Prostate gland (tissue), 2 donors: ENCODE results near the gene HS6ST2. TPM values are rescaled to one million over a fixed set of nuclear protein-coding genes. Genes with fewer than 3 reads are reported as not detected.

Source experiments
- DNase-seq: peaks from one replicate; pipeline ENCODE4 v3.0.0-alpha.2; 2019; ENCODE audit warnings: low spot score
- H3K27ac ChIP-seq, 2 donors: fragments of 200-600 bp; sonication (generic); 2 replicates each; pipeline ENCODE4 v1.5.1; 2017 to 2019
- H3K27me3 ChIP-seq: fragments of 200-600 bp; sonication (generic); replicated peaks from 2 replicates; pipeline ENCODE4 v1.5.1; 2019; ENCODE audit not compliant: insufficient read depth
- H3K36me3 ChIP-seq, 2 donors: fragments of 200-600 bp; sonication (generic); 1 replicate in 1 of 2; 2 replicates in 1 of 2; pipeline versions ENCODE4 v1.5.1 to v1.8.1; 2017 to 2019
- H3K4me1 ChIP-seq: fragments of 200-600 bp; sonication (generic); replicated peaks from 2 replicates; pipeline ENCODE4 v1.5.1; 2019
- H3K4me3 ChIP-seq, 2 donors: fragments of 200-600 bp; sonication (generic); 2 replicates each; pipeline ENCODE4 v1.5.1; 2017 to 2019
- H3K9me3 ChIP-seq: fragments of 200-600 bp; sonication (generic); 2 replicates; pipeline ENCODE4 v1.5.1; 2017
- POLR2A ChIP-seq: fragments of 450-650 bp; IDR thresholded peaks from one replicate; pipeline ENCODE4 v1.6.1; 2016; ENCODE audit warnings: antibody characterized with exemption, mild to moderate bottlenecking
- POLR2AphosphoS5 ChIP-seq: sonication (generic); formaldehyde crosslinking; IDR thresholded peaks from one replicate; pipeline ENCODE4 v1.6.1; 2017; ENCODE audit warnings: antibody characterized with exemption
- WGBS: methylation state at CpG from one replicate; pipeline ENCODE4 v1.1.5; 2018; 5-methylcytosine and 5-hydroxymethylcytosine counted together
- intact Hi-C: fragments of 100-400 bp; cut with DNase I; formaldehyde crosslinking; loops from one replicate; pipeline ENCODE4 v1.14.2; 2022
- total RNA-seq, 2 donors: library from RNA; depleted of rRNA; stranded (reverse); fragments of >200 nt; gene quantifications; one replicate each; pipeline ENCODE4 v1.1.0, GENCODE V29; 2016
- TF ChIP-seq, protein P1 (sequence below), 4 experiments: fragments of 200-600 bp in 2 of 4; fragments of 450-650 bp in 2 of 4; sonication (generic) in 2 of 4; IDR thresholded peaks; 1 replicate in 3 of 4; 2 replicates in 1 of 4; pipeline ENCODE4 v1.5.1; 2016 to 2019; ENCODE audit warnings: antibody characterized with exemption in 4 of 4, mild to moderate bottlenecking in 2 of 4, moderate library complexity in 2 of 4

The HS6ST2 gene
- total RNA-seq, 2 donors from 2014 or later = 1.1 to 6.1 TPM

GRCh38 chrX:132704769-132705168 is 253.7 kb downstream of the HS6ST2 start:
- Histone ChIP-seq H3K9me3 (no peaks in the 10 kb centered on the region), H3K4me3 (no peak overlapping the region), H3K4me1 (no peaks in the 10 kb centered on the region), H3K36me3 (no peaks in the 10 kb centered on the region), H3K27me3 (no peaks in the 10 kb centered on the region), H3K27ac (no peak overlapping the region)
- 93% methylated on average over 2 of the region's 2 CpGs for WGBS
- no peak for DNase-seq
- intact Hi-C loops = no loop called here
- TF ChIP-seq POLR2A (no peak), POLR2AphosphoS5 (no peak)
- TF ChIP-seq, protein P1, sequence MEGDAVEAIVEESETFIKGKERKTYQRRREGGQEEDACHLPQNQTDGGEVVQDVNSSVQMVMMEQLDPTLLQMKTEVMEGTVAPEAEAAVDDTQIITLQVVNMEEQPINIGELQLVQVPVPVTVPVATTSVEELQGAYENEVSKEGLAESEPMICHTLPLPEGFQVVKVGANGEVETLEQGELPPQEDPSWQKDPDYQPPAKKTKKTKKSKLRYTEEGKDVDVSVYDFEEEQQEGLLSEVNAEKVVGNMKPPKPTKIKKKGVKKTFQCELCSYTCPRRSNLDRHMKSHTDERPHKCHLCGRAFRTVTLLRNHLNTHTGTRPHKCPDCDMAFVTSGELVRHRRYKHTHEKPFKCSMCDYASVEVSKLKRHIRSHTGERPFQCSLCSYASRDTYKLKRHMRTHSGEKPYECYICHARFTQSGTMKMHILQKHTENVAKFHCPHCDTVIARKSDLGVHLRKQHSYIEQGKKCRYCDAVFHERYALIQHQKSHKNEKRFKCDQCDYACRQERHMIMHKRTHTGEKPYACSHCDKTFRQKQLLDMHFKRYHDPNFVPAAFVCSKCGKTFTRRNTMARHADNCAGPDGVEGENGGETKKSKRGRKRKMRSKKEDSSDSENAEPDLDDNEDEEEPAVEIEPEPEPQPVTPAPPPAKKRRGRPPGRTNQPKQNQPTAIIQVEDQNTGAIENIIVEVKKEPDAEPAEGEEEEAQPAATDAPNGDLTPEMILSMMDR (IDR thresholded peaks at IDR 0.05) = no peak

DNA sequence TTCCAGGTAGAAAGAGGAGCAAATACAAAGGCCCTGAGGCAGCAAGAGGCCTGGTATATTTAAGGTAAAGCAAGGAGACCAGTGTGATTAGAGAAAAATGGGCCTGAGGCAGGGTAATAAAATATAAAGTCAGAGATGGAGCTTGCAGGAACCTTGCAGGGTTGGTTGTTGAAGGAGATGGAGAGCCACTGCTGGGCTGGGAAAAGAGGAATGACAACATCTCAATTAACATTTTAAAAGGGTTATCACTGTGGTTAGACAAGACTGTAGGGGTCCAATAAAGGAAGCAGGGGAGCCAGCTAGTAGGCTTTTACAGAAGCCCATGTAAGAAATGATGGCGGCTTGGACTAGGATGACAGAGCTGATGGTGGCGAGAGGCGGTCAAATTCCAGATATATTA is 264.0 kb downstream of the HS6ST2 start:
- no peak for DNase-seq
- Histone ChIP-seq H3K4me3 (no peak overlapping the region), H3K27ac (no peak overlapping the region), H3K36me3 (no peaks in the 10 kb centered on the region), H3K4me1 (no peaks in the 10 kb centered on the region), H3K27me3 (no peaks in the 10 kb centered on the region), H3K9me3 (no peaks in the 10 kb centered on the region)
- TF ChIP-seq, protein P1 (IDR thresholded peaks at IDR 0.05) = no peak
- no peak for TF ChIP-seq POLR2A
- TF ChIP-seq POLR2AphosphoS5 = no peak
- WGBS = 97% methylated on average over 3 of the region's 3 CpGs
- intact Hi-C loops = no loop called here

DNA sequence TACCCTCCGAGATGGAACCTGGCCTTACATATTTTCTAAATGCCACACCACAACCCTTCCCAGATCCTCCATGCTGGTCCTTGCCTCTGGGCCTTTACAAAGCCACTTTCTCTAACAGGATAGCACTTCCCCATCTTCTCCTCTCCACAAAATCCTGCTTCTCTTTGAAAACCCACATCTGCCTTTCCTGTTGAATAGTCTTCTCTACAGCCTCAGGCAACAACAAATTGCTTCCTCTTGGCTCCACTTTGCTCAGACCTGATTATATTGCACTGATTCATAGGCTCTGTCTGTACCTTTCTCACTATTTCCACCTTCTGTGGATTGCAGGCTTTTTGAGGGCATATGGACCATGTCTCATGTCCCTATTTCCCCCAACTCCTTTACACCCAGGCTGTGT is 265.9 kb downstream of the HS6ST2 start:
- no peak overlapping the region for H3K4me3 ChIP-seq
- H3K27me3 ChIP-seq = no peaks in the 10 kb centered on the region
- 100% methylated on average over 1 of the region's 1 CpG for WGBS
- no peak overlapping the region for H3K27ac ChIP-seq
- no peaks in the 10 kb centered on the region for H3K9me3 ChIP-seq
- no peak for DNase-seq
- intact Hi-C loops = no loop called here
- TF ChIP-seq, protein P1 (IDR thresholded peaks at IDR 0.05) = no peak
- TF ChIP-seq POLR2AphosphoS5 (no peak), POLR2A (no peak)
- no peaks in the 10 kb centered on the region for H3K36me3 ChIP-seq
- H3K4me1 ChIP-seq = no peaks in the 10 kb centered on the region

- 73% methylated on average over 6 of the region's 6 CpGs for WGBS
- Histone ChIP-seq H3K4me3 (no peak overlapping the region), H3K27me3 (no peaks in the 10 kb centered on the region), H3K36me3 (no peaks in the 10 kb centered on the region), H3K4me1 (no peaks in the 10 kb centered on the region), H3K27ac (no peak overlapping the region), H3K9me3 (no peaks in the 10 kb centered on the region)
- no peak for TF ChIP-seq POLR2AphosphoS5
- TF ChIP-seq, protein P1 (IDR thresholded peaks at IDR 0.05) = no peak
- DNase-seq = no peak
- intact Hi-C loops = no loop called here
Measured at GRCh38 chrX:132692066-132692465, 266.4 kb downstream of the HS6ST2 start.

DNA sequence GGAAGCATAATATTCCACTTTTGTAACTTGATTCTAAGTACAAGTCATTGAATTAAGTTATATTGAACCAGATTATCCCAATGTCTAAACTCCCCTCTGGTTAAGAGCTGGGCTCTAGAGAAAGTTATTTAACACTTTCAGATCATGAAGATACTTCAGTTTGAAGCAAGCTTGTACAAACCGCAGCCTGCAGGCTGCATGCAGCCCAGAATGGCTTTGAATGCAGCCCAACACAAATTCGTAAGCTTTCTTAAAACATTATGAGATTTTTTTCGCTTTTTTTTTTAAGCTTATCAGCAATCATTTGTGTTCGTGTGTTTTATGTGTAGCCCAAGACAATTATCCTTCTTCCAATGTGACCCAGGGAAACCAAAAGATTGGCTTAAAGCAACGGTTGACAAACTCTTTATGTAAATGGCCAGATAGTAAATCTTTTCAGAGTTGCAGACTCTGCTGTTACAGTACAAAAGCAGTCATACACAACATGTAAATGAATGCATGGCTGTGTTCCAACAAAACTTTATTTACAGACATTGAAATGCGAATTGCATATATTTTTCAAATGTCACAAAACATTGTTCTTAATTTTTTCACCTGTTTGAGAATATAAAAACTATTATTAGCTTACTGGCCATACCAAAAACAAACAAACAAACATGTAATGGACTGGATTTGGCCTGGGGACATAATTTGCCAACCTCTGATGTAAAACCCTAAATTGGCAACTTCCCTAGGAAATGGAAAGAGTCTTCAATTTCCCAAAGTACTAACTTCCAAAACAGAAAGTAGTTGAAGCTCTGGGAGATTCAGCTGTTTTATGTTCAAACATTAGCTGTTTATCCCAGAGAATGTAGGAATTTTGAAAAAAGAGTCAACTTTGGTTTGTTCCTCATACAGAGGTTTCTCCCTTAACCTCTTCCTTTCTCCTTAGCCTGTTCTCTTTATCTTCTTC is 268.5 kb downstream of the HS6ST2 start:
- DNase-seq = no peak
- H3K36me3 ChIP-seq = no peaks in the 10 kb centered on the region
- intact Hi-C loops = no loop called here
- H3K4me1 ChIP-seq = no peaks in the 10 kb centered on the region
- H3K27ac ChIP-seq = no peak overlapping the region
- no peaks in the 10 kb centered on the region for H3K27me3 ChIP-seq
- WGBS = 24% methylated on average over 6 of the region's 6 CpGs
- no peaks in the 10 kb centered on the region for H3K9me3 ChIP-seq
- TF ChIP-seq, protein P1 (IDR thresholded peaks at IDR 0.05) = no peak
- TF ChIP-seq POLR2AphosphoS5 (no peak), POLR2A (no peak)
- H3K4me3 ChIP-seq = no peak overlapping the region
